NCI-H82 treated with DMSO at 0.1 percent for 48 hours (cell line): ENCODE data around the gene MUC20.
"Not testable (repeated sequence)": the region's sequence is repeated elsewhere in the genome, so short reads cannot be mapped to it uniquely, and the experiment has no call there.

ENCODE experiments used
- DNase-seq: peaks from one replicate; lab custom pipeline; 2025; ENCODE audit not compliant: unreplicated experiment; lab: John Stamatoyannopoulos, UW

Gene MUC20

GRCh38 chr3:195768831-195769303 lies 48.1 kb downstream of the MUC20 start:
- DNase-seq, result no peak

DNA sequence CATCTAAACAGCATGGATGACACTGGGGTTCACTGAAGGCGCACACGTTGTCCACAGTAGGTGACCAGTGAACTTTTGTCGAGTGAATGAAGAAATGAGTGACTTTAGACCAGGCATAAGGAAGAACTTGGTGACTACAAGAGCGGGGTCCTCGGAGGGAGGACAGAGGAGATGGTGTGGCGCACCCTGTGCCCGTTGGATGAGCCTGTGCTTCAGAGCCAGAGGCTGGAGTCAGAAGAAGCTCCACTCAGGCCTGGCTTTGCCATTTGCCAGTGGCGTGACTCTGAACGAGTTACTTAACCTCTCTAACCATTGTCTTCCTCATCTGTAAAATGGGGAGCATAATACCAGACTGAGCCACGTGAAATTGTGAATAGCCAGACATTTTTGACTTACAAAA lies 48.8 kb downstream of the MUC20 start:
- DNase-seq, result no peak

GRCh38 chr3:195770081-195770840 lies 49.5 kb downstream of the MUC20 start:
- DNase-seq, result no peak

DNA sequence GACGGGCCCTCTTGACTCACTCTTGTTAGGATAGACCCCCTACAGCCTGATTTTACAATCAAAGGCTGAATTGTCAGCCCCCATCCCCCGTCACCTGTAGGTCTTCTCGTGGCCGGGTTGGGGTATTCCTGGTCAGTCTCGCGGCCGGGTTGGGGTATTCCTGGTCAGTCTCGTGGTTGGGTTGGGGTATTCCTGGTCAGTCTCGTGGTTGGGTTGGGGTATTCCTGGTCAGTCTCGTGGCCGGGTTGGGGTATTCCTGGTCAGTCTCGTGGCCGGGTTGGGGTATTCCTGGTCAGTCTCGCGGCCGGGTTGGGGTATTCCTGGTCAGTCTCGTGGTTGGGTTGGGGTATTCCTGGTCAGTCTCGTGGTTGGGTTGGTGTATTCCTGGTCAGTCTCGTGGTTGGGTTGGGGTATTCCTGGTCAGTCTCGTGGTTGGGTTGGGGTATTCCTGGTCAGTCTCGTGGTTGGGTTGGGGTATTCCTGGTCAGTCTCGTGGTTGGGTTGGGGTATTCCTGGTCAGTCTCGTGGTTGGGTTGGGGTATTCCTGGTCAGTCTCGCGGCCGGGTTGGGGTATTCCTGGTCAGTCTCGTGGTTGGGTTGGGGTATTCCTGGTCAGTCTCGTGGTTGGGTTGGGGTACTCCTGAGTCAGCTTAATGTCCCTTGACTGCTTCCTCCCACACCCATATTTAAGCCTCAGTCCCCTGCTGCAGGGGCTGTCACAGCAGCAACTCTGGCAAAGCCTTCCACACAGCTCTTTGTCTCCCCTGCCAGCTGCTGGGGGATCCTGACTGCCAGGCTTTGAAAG lies 50.3 kb downstream of the MUC20 start:
- DNase-seq, result not testable (repeated sequence)

- DNase-seq, result no peak
These were observed 51.0 kb downstream of the MUC20 start for GRCh38 chr3:195771646-195772300.

DNA sequence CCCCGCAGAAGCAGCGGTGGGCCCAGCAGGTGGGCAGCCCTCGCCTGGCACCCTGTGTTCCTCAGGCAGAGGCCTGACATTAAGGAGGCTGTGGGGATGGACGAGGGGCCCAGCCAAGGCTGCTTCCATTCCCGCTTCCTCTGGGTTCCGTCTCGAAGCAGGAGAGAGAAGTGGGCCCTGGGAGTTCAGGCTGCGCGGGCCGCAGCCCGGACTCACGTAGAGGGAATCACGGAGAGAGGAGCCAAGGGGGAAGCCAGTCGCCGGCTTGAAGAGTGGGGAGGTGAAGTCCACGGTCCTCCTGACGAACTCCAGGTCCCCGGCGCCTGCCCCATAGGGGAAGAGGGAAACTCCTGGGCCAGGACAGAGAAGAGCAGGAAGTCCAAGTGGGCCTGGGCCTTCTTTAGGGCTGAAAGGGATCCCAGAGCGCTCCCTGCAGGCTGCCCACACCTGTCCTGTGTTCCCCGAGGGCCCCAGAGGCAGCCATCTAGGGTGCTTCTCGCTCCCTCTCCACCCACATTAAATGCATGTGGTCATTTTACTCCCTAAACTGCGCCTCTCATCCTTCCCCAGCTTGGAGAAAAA lies 53.3 kb downstream of the MUC20 start:
- DNase-seq, result no peak

DNA sequence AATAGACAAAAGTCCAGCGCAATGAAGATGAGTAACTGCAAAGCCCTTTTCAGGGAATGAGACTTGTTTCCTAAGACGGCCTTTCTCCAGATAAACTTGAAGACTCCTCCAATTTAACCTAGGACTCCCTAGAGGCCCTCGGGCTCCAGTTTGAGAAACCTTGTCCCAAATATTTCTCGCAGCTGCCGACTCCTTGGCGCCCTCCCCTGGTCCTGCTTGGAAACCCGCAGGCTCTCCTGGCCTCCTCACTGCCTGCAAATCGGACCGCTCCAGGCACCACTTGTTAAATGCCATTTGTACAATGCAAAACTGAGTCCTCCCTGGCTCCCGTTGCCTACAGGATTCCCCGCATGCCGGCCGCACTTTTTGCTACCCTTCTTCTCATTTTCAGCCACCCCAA lies 54.1 kb downstream of the MUC20 start:
- peak; percentile 25 for DNase-seq

- DNase-seq, result no peak
These were observed 57.2 kb downstream of the MUC20 start for GRCh38 chr3:195777975-195778374.

- DNase-seq, result not testable (repeated sequence)
These were observed 60.5 kb downstream of the MUC20 start for GRCh38 chr3:195781236-195781635.
